RWPE2 (cell line): ENCODE results near the gene MTRF1L.
A peak's percentile ranks its signal among the peaks of the same experiment; 100 is the strongest.

Experiments used
- ATAC-seq: fragments of 200-7000 bp; cut with Tn5 transposase; 3 replicates; pipeline ENCODE4 v1.9.1; 2021; ENCODE audit warnings: low read depth
- DNase-seq: peaks from one replicate; pipeline ENCODE4 v3.0.0-alpha.2; 2020; ENCODE audit warnings: low spot score
- H3K27ac ChIP-seq: fragments of 450-650 bp; 2 replicates; pipeline ENCODE4 v1.5.1; 2017; ENCODE audit warnings: mild to moderate bottlenecking; ENCODE audit not compliant: poor library complexity, severe bottlenecking
- H3K27me3 ChIP-seq: fragments of 250-450 bp; sonication (Bioruptor Pico); 2 replicates; pipeline ENCODE4 v1.5.1; 2021; ENCODE audit warnings: mild to moderate bottlenecking, moderate library complexity; ENCODE audit not compliant: insufficient read depth, poor library complexity, severe bottlenecking
- H3K36me3 ChIP-seq: fragments of 250-450 bp; sonication (Bioruptor Pico); 2 replicates; pipeline ENCODE4 v1.5.1; 2020; ENCODE audit warnings: low read depth, mild to moderate bottlenecking, moderate library complexity
- H3K4me1 ChIP-seq: fragments of 250-450 bp; sonication (Bioruptor Pico); 2 replicates; pipeline ENCODE4 v1.5.1; 2021; ENCODE audit warnings: mild to moderate bottlenecking, moderate library complexity; ENCODE audit not compliant: insufficient read depth, poor library complexity, severe bottlenecking
- H3K4me3 ChIP-seq: fragments of 250-450 bp; sonication (Bioruptor Pico); 2 replicates; pipeline ENCODE4 v1.5.1; 2021; ENCODE audit warnings: mild to moderate bottlenecking, moderate library complexity; ENCODE audit not compliant: severe bottlenecking
- H3K9me3 ChIP-seq: fragments of 250-450 bp; sonication (Bioruptor Pico); 2 replicates; pipeline ENCODE4 v1.5.1; 2021; ENCODE audit warnings: mild to moderate bottlenecking, moderate library complexity; ENCODE audit not compliant: severe bottlenecking
- CTCF ChIP-seq: fragments of 450-650 bp; IDR thresholded peaks from one replicate; pipeline ENCODE4 v1.5.1; 2017; ENCODE audit warnings: mild to moderate bottlenecking, moderate library complexity; ENCODE audit not compliant: poor library complexity, severe bottlenecking

MTRF1L gene

GRCh38 chr6:153002613-153003365 is at the start of gene MTRF1L:
MTRF1L (minus strand) TSS chr6:153002709; CDS start chr6:153002685, 24 bp downstream.
- Histone ChIP-seq H3K27me3 (no peaks in the 10 kb centered on the region), H3K9me3 (no peaks in the 10 kb centered on the region), H3K4me3 (peak within 1 kb of the TSS; percentile 97), H3K36me3 (peaks cover 28% of the 10 kb centered on the region), H3K27ac (peak within 1 kb of the TSS; percentile 66), H3K4me1 (peaks cover 32% of the 10 kb centered on the region)
- no peak for TF ChIP-seq CTCF
- DNase-seq, result peak; percentile 95
- ATAC-seq, result peak; percentile 92

- peaks cover 4% of the 10 kb centered on the region; the same call in 1 of the 2 replicates for H3K36me3 ChIP-seq
- ATAC-seq (no peak), DNase-seq (no peak)
- H3K27ac ChIP-seq, result no peak overlapping the region
- H3K27me3 ChIP-seq, result no peaks in the 10 kb centered on the region
- H3K4me1 ChIP-seq, result peaks cover 18% of the 10 kb centered on the region
- no peak for TF ChIP-seq CTCF
- H3K9me3 ChIP-seq, result peaks cover 3% of the 10 kb centered on the region
- no peak overlapping the region for H3K4me3 ChIP-seq
Observed at GRCh38 chr6:153051801-153052200, 49.3 kb upstream of the MTRF1L start.

GRCh38 chr6:153048631-153049030 is 46.1 kb upstream of the MTRF1L start:
- Histone ChIP-seq H3K27me3 (no peaks in the 10 kb centered on the region), H3K9me3 (peaks cover 3% of the 10 kb centered on the region), H3K36me3 (peaks cover 4% of the 10 kb centered on the region; the same call in 1 of the 2 replicates), H3K4me3 (no peak overlapping the region), H3K4me1 (peaks cover 18% of the 10 kb centered on the region), H3K27ac (no peak overlapping the region)
- TF ChIP-seq CTCF, result no peak
- DNase-seq, result no peak
- ATAC-seq, result peak; percentile 69

- peaks cover 4% of the 10 kb centered on the region; the same call in 1 of the 2 replicates for H3K36me3 ChIP-seq
- no peak overlapping the region for H3K4me3 ChIP-seq
- DNase-seq, result no peak
- ATAC-seq, result no peak
- no peak overlapping the region for H3K27ac ChIP-seq
- peaks cover 18% of the 10 kb centered on the region for H3K4me1 ChIP-seq
- no peaks in the 10 kb centered on the region for H3K27me3 ChIP-seq
- TF ChIP-seq CTCF, result no peak
- peaks cover 3% of the 10 kb centered on the region for H3K9me3 ChIP-seq
Observed at GRCh38 chr6:153047386-153047785, 44.9 kb upstream of the MTRF1L start.

GRCh38 chr6:153045271-153045670 is 42.8 kb upstream of the MTRF1L start:
- Histone ChIP-seq H3K36me3 (peaks cover 9% of the 10 kb centered on the region; the same call in 1 of the 2 replicates), H3K4me1 (peaks cover 18% of the 10 kb centered on the region), H3K27ac (no peak overlapping the region), H3K9me3 (no peaks in the 10 kb centered on the region), H3K4me3 (no peak overlapping the region), H3K27me3 (no peaks in the 10 kb centered on the region)
- DNase-seq (no peak), ATAC-seq (no peak)
- TF ChIP-seq CTCF, result no peak
